CD14-positive monocyte (primary cell): ENCODE data around the gene CHD6. TPM values are rescaled to one million over a fixed set of nuclear protein-coding genes. Genes with fewer than 3 reads are reported as not detected.

ENCODE experiments used
- DNase-seq, 3 donors: peaks; one replicate each; pipeline ENCODE4 v3.0.0-alpha.2; 2011 to 2022
- H2AFZ ChIP-seq: 2 replicates; pipeline ENCODE4 v1.6.0; 2012; ENCODE audit warnings: mild to moderate bottlenecking, low read depth, low read length, inconsistent platforms; ENCODE audit not compliant: insufficient read depth, poor library complexity, severe bottlenecking
- H3K27ac ChIP-seq, 2 donors: 1 replicate in 1 of 2; 2 replicates in 1 of 2; pipeline ENCODE4 v1.5.1; 2012 to 2013; ENCODE audit warnings: low read length in 2 of 2, control low read depth in 1 of 2, inconsistent platforms in 1 of 2, low read depth in 1 of 2, mild to moderate bottlenecking in 1 of 2
- H3K27me3 ChIP-seq, 2 donors: one replicate each; pipeline versions ENCODE4 v1.6.0 to v1.6.1; 2011 to 2013; ENCODE audit warnings: low read length in 2 of 2; ENCODE audit not compliant: control insufficient read depth in 2 of 2, insufficient read depth in 2 of 2
- H3K36me3 ChIP-seq, 2 donors: replicated peaks in 1 of 2; 1 replicate in 1 of 2; 2 replicates in 1 of 2; pipeline versions ENCODE4 v1.5.1 to v1.6.1; 2012 to 2013; ENCODE audit warnings: low read length in 2 of 2, control low read depth in 1 of 2, inconsistent platforms in 1 of 2, mild to moderate bottlenecking in 1 of 2; ENCODE audit not compliant: insufficient read depth in 2 of 2, control insufficient read depth in 1 of 2
- H3K4me1 ChIP-seq, 2 donors: 1 replicate in 1 of 2; 2 replicates in 1 of 2; pipeline versions ENCODE4 v1.5.1 to v1.6.1; 2012 to 2013; ENCODE audit warnings: low read length in 2 of 2, control low read depth in 1 of 2, inconsistent platforms in 1 of 2, mild to moderate bottlenecking in 1 of 2, moderate library complexity in 1 of 2; ENCODE audit not compliant: insufficient read depth in 2 of 2, control insufficient read depth in 1 of 2
- H3K4me2 ChIP-seq: replicated peaks from 2 replicates; pipeline ENCODE3; 2012; ENCODE audit warnings: low read length, moderate library complexity, mild to moderate bottlenecking; ENCODE audit not compliant: poor library complexity, severe bottlenecking; ENCODE audit errors: extremely low read depth
- H3K4me3 ChIP-seq, 3 experiments: fragments of 200-600 bp in 1 of 3; sonication (generic) in 1 of 3; replicated peaks in 1 of 3; 1 replicate in 2 of 3; 2 replicates in 1 of 3; pipeline ENCODE4 v1.5.1; 2011 to 2013; ENCODE audit warnings: low read length in 3 of 3, mild to moderate bottlenecking in 3 of 3, control low read depth in 2 of 3, low read depth in 2 of 3, inconsistent platforms in 1 of 3, moderate library complexity in 1 of 3
- H3K79me2 ChIP-seq: 2 replicates; pipeline ENCODE4 v1.6.0; 2012; ENCODE audit warnings: mild to moderate bottlenecking, control low read depth, inconsistent platforms, low read length, moderate library complexity; ENCODE audit not compliant: insufficient read depth
- H3K9ac ChIP-seq: 2 replicates; pipeline ENCODE4 v1.6.0; 2017; ENCODE audit warnings: low read length, mild to moderate bottlenecking; ENCODE audit not compliant: insufficient read depth, poor library complexity, severe bottlenecking
- H3K9me3 ChIP-seq, 2 donors: replicated peaks in 1 of 2; 1 replicate in 1 of 2; 2 replicates in 1 of 2; pipeline versions ENCODE4 v1.5.1 to v1.6.1; 2012 to 2013; ENCODE audit warnings: low read length in 2 of 2, control low read depth in 1 of 2; ENCODE audit not compliant: control insufficient read depth in 1 of 2, insufficient read depth in 1 of 2
- H4K20me1 ChIP-seq: 2 replicates; pipeline ENCODE4 v1.6.0; 2012; ENCODE audit warnings: mild to moderate bottlenecking, low read length, control low read depth, moderate library complexity; ENCODE audit not compliant: insufficient read depth
- H3K27ac Mint-ChIP-seq, 7 donors: one replicate each; pipeline ENCODE4 v1.8.0; 2020; ENCODE audit warnings: mild to moderate bottlenecking in 7 of 7, mixed read lengths in 7 of 7, moderate library complexity in 6 of 7, inconsistent platforms in 2 of 7
- H3K27me3 Mint-ChIP-seq, 3 donors: one replicate each; pipeline ENCODE4 v1.8.0; 2021 to 2022; ENCODE audit warnings: low read depth in 3 of 3, mild to moderate bottlenecking in 3 of 3, mixed read lengths in 3 of 3, moderate library complexity in 3 of 3, inconsistent platforms in 1 of 3
- H3K36me3 Mint-ChIP-seq, 2 donors: one replicate each; pipeline ENCODE4 v1.8.0; 2020; ENCODE audit warnings: mixed read lengths in 2 of 2, inconsistent platforms in 1 of 2, mild to moderate bottlenecking in 1 of 2
- H3K4me1 Mint-ChIP-seq: one replicate; pipeline ENCODE4 v1.8.0; 2020; ENCODE audit warnings: mild to moderate bottlenecking, mixed read lengths
- H3K4me3 Mint-ChIP-seq, 2 donors: one replicate each; pipeline ENCODE4 v1.8.0; 2020; ENCODE audit warnings: mild to moderate bottlenecking in 2 of 2, mixed read lengths in 2 of 2, moderate library complexity in 1 of 2
- H3K9me3 Mint-ChIP-seq, 7 donors: one replicate each; pipeline ENCODE4 v1.8.0; 2020 to 2022; ENCODE audit warnings: mixed read lengths in 7 of 7, mild to moderate bottlenecking in 6 of 7, moderate library complexity in 6 of 7, inconsistent platforms in 2 of 7
- WGBS: methylation state at CpG from one replicate; pipeline ENCODE4 v1.1.5; 2013; ENCODE audit warnings: missing lambda C conversion rate; ENCODE audit not compliant: insufficient coverage; 5-methylcytosine and 5-hydroxymethylcytosine counted together
- intact Hi-C, 2 donors: fragments of 100-400 bp; cut with micrococcal nuclease; formaldehyde crosslinking; loops; one replicate each; pipeline versions ENCODE4 v1.15.0 to v1.15.1; 2023
- polyA plus RNA-seq, 3 donors: library from polyadenylated mRNA; depleted of rRNA in 1 of 3; unstranded in 2 of 3; stranded (reverse) in 1 of 3; fragments of 300-500 nt in 2 of 3; fragments of >200 nt in 1 of 3; fragmentation: Illumina TruSeq in 2 of 3; gene quantifications; 1 replicate in 2 of 3; 2 replicates in 1 of 3; pipeline ENCODE4 v1.2.3, GENCODE V29; 2012 to 2021
- TF ChIP-seq, protein P1 (sequence below): fragments of 200-600 bp; IDR thresholded peaks from one replicate; pipeline ENCODE4 v1.8.0; 2022; ENCODE audit warnings: antibody characterized with exemption, mild to moderate bottlenecking

CHD6 gene
- polyA plus RNA-seq, 3 donors = 12.9 to 19.6 (median 13.0) TPM

DNA sequence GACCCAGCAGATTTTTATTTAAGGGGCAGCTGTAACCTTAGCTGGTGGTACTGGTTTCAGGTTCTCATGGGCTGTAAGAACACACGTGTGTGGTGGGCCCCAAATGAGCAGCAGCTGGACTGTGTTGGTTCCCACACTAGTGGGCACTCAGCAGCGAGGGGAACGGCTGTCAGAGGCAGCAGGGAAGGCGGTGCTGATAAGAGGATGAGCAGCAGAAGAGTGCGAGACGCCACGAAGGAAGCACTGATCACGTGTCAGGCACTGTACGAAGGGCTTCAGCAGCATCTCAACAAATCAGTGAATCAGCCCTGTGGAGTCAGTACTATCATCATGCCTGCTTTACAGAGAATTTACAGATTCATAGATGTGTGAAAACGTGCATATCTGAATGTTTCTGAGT is 210.6 kb downstream of the CHD6 start:
- Histone ChIP-seq H3K9ac (no peak overlapping the region), H3K9me3 (no peaks in the 10 kb centered on the region), H2AFZ (no peak overlapping the region), H3K4me2 (no peak overlapping the region), H3K79me2 (no peaks in the 10 kb centered on the region), H3K27me3 (no peaks in the 10 kb centered on the region), H3K4me3 (no peak overlapping the region), H3K36me3 (peaks cover 69 to 99% of the 10 kb centered on the region in 2 donors), H4K20me1 (no peaks in the 10 kb centered on the region), H3K27ac (no peak overlapping the region), H3K4me1 (peaks cover 7% of the 10 kb centered on the region in 2 donors)
- Mint-ChIP-seq H3K27ac (no peak overlapping the region), H3K36me3 (peaks cover 83 to 91% of the 10 kb centered on the region in 2 donors), H3K4me1 (peaks cover 18% of the 10 kb centered on the region), H3K27me3 (peaks cover 0 to 8% (median 6%) of the 10 kb centered on the region in 3 donors), H3K4me3 (no peak overlapping the region), H3K9me3 (no peaks in the 10 kb centered on the region)
- TF ChIP-seq, protein P1, sequence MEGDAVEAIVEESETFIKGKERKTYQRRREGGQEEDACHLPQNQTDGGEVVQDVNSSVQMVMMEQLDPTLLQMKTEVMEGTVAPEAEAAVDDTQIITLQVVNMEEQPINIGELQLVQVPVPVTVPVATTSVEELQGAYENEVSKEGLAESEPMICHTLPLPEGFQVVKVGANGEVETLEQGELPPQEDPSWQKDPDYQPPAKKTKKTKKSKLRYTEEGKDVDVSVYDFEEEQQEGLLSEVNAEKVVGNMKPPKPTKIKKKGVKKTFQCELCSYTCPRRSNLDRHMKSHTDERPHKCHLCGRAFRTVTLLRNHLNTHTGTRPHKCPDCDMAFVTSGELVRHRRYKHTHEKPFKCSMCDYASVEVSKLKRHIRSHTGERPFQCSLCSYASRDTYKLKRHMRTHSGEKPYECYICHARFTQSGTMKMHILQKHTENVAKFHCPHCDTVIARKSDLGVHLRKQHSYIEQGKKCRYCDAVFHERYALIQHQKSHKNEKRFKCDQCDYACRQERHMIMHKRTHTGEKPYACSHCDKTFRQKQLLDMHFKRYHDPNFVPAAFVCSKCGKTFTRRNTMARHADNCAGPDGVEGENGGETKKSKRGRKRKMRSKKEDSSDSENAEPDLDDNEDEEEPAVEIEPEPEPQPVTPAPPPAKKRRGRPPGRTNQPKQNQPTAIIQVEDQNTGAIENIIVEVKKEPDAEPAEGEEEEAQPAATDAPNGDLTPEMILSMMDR = no peak
- WGBS = 89% methylated on average over 9 of the region's 10 CpGs
- intact Hi-C loops = no loop called here
- no peak for DNase-seq

DNA sequence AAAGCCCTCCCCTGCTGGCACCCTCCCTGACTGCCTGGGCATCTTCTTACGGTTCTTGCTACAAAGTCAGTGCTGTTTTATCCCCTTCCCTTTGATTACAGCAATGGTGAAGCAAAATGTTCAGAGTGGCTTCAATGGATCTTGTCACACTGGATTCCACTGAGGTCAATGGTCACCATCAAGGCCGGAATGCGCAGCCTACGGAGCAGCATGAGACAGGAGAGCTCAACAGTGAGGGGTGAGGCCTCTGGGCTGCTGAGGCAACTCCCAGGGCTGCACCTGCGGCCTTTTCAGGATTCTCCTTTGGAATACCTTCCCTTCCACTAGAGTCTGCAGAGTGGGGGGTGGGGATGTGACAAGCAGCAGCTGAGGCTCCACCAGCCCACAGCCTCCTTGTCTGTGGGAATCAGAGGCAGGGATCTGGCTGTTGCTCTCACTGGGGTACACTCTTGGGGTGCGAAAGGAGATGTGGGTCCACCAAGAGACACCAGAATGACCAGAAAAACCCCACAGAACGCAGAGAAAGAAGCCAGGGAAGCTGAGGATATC is 211.2 kb downstream of the CHD6 start:
- no peak overlapping the region for H3K9ac ChIP-seq
- 96% methylated on average over 5 of the region's 7 CpGs for WGBS
- H3K4me2 ChIP-seq = no peak overlapping the region
- H3K36me3 Mint-ChIP-seq = peaks cover 81 to 89% of the 10 kb centered on the region in 2 donors
- H3K9me3 ChIP-seq = no peaks in the 10 kb centered on the region
- H3K27me3 ChIP-seq = no peaks in the 10 kb centered on the region
- peaks cover 18% of the 10 kb centered on the region for H3K4me1 Mint-ChIP-seq
- H4K20me1 ChIP-seq = no peaks in the 10 kb centered on the region
- H3K27me3 Mint-ChIP-seq = peaks cover 0 to 8% (median 6%) of the 10 kb centered on the region in 3 donors
- no peaks in the 10 kb centered on the region for H3K79me2 ChIP-seq
- H3K27ac Mint-ChIP-seq = peak overlapping the region in 1 of 7 donors; percentile 71
- H3K4me3 ChIP-seq = no peak overlapping the region
- H3K36me3 ChIP-seq = peaks cover 63 to 97% of the 10 kb centered on the region in 2 donors
- intact Hi-C loops = no loop called here
- H3K4me3 Mint-ChIP-seq = no peak overlapping the region
- TF ChIP-seq, protein P1 = no peak
- no peaks in the 10 kb centered on the region for H3K9me3 Mint-ChIP-seq
- no peak overlapping the region for H2AFZ ChIP-seq
- peaks cover 7% of the 10 kb centered on the region in 2 donors for H3K4me1 ChIP-seq
- DNase-seq = no peak
- no peak overlapping the region for H3K27ac ChIP-seq
